ENCODE data around the gene COL23A1. TPM values are rescaled to one million over a fixed set of nuclear protein-coding genes. Genes with fewer than 3 reads are reported as not detected.

COL23A1 gene
- total RNA-seq, 1 experiment from 2014 or later: not detected

DNA sequence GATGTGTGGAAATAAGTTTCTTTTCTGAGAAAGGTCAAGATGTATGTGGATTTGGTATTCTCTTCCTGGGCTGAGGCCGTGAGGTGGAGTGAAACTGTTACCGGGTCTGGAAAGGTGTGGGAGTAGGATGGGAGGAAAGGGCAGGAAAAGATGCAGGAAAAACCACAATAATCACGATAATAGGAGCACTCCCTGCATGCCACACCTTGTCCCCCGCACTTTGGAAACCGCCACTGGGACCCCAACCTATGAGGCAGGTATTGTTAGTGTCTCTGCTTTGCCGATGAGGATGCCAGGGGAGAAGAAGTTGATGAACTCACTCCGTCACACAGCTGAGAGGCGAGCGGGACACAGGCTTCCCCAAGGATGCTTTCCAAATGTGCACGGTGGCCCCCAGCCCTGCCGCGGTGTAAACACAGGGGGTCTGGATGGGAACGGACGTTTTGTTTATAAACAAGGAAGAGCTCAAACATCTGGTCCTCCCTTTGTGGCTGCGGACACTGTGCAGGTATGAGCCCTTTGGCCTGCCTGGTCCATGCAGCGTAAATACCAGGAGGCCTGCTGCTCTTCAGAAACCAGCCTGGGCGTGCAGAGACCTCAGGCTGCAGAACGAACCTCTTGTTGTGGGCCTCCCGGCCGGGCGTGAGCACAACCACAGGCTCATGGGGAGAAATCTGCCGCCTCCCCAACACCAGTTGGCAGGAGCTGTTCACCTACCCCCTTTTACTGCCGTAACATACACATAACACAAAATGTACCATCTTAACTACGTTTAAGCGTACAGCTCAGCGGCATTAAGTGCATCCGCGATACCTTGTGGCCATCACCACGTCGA lies 126.7 kb downstream of the COL23A1 start:
- H3K27ac Mint-ChIP-seq (ENCODE audit: unreplicated experiment): no peak overlapping the region
- H3K36me3 Mint-ChIP-seq (ENCODE audit: insufficient read depth, unreplicated experiment): no peaks in the 10 kb centered on the region
- DNase-seq: no peak
- CTCF ChIA-PET: interaction anchor here (0.6 kb wide), 1 partner anchor 12 kb away, joined by 4 read pairs; no protein-coding TSS in a partner anchor
- H3K27me3 Mint-ChIP-seq (ENCODE audit: unreplicated experiment): peaks cover 17% of the 10 kb centered on the region
- intact Hi-C loops (cut with micrococcal nuclease; ENCODE audit: unreplicated experiment): no loop called here
- H3K4me1 Mint-ChIP-seq (ENCODE audit: low read depth, unreplicated experiment): no peaks in the 10 kb centered on the region
- H3K4me3 Mint-ChIP-seq (ENCODE audit: low read depth, unreplicated experiment): no peak overlapping the region
- TF ChIP-seq, protein P1, sequence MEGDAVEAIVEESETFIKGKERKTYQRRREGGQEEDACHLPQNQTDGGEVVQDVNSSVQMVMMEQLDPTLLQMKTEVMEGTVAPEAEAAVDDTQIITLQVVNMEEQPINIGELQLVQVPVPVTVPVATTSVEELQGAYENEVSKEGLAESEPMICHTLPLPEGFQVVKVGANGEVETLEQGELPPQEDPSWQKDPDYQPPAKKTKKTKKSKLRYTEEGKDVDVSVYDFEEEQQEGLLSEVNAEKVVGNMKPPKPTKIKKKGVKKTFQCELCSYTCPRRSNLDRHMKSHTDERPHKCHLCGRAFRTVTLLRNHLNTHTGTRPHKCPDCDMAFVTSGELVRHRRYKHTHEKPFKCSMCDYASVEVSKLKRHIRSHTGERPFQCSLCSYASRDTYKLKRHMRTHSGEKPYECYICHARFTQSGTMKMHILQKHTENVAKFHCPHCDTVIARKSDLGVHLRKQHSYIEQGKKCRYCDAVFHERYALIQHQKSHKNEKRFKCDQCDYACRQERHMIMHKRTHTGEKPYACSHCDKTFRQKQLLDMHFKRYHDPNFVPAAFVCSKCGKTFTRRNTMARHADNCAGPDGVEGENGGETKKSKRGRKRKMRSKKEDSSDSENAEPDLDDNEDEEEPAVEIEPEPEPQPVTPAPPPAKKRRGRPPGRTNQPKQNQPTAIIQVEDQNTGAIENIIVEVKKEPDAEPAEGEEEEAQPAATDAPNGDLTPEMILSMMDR (IDR thresholded peaks at IDR 0.05; ENCODE audit: unreplicated experiment): no peak
- H3K9me3 Mint-ChIP-seq (ENCODE audit: low read depth, unreplicated experiment): peaks cover 12% of the 10 kb centered on the region
- no TSS peak for BruUV-seq (replicated peaks)

DNA sequence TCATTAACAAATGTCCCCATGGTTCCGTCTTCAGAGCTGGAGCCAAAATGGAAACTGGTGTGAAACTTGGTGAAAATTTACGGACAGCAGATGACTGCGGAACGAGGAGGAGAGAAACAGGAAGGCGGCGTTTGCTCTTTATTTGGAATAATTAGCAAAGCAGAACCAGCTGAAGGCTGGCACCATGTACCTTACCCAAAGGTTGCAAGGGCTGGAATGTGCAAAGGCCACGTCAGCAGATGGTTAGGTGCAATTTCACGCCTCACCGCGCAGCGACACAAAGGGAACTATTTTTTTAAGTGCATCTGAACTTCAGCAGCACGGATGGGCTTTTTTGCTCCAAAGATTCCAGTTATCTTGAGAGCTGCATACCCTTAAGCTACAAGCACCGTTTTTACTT lies 127.4 kb downstream of the COL23A1 start:
- CTCF ChIA-PET: interaction anchor here (0.6 kb wide), 1 partner anchor 12 kb away, joined by 4 read pairs; no protein-coding TSS in a partner anchor
- peaks cover 12% of the 10 kb centered on the region for H3K9me3 Mint-ChIP-seq (ENCODE audit: low read depth, unreplicated experiment)
- peaks cover 14% of the 10 kb centered on the region for H3K27me3 Mint-ChIP-seq (ENCODE audit: unreplicated experiment)
- no peak overlapping the region for H3K27ac Mint-ChIP-seq (ENCODE audit: unreplicated experiment)
- no peaks in the 10 kb centered on the region for H3K4me1 Mint-ChIP-seq (ENCODE audit: low read depth, unreplicated experiment)
- H3K4me3 Mint-ChIP-seq (ENCODE audit: low read depth, unreplicated experiment): no peak overlapping the region
- TF ChIP-seq, protein P1 (IDR thresholded peaks at IDR 0.05; ENCODE audit: unreplicated experiment): no peak
- no peak for DNase-seq
- H3K36me3 Mint-ChIP-seq (ENCODE audit: insufficient read depth, unreplicated experiment): no peaks in the 10 kb centered on the region
- intact Hi-C loops (cut with micrococcal nuclease; ENCODE audit: unreplicated experiment): no loop called here
- BruUV-seq (replicated peaks): no TSS peak

DNA sequence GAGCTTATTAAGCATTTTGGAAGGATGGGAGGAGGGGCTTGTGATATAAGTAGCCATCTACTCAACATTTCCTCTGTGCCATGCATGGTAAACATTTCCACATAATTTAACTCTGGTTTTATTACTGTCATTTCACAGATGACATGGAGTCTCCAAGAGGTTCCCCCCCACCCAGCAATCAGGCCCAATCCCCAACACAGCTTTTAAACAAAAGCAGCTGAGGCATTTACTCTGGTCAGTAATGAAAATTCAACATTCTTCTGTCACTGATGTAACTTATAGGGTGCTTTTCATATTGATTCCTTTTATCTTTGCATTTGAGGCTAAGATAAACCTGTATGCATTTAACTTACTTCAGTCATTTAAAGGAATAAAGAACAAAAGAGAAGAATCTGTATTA lies 128.1 kb downstream of the COL23A1 start:
- CTCF ChIA-PET: interaction anchor here (0.6 kb wide), 1 partner anchor 1782 kb away, joined by 3 read pairs; no protein-coding TSS in a partner anchor
- H3K27ac Mint-ChIP-seq (ENCODE audit: unreplicated experiment): no peak overlapping the region

DNA sequence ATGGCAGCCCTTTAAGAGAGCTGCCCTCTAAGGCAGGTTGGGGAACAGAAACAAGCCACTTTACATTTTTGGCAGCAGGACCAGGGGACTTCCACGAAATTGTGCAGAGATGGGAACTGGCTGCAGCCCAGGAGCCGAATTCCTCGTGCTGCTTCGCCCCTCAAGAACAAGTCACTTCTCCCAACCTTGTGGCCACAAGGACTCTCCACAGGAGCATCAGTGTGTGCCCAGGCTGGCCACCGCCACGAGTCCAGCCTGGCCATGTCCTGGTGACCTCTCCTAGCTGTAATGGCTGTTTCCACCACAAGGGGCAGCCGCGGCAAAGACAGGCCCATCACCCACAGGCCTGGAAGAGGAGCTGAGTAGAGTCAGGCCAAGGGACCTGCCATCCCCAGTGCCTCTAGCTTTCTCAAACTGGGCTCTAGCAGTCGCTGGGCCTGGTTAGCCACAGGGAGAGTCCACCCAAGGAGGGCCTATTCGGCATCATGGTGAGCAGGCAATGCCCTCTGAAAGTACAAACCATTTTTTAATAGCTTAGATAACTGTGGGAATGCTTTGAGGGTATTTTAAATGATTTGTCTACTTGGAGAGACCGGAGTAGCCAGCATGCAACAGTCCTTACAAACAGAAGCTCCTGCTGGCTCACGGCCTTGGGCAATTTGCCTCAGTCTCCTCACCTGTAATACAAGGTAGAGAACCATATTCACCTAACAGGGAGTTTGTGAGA lies 129.0 kb downstream of the COL23A1 start:
- peak; percentile 75 for DNase-seq
- no peaks in the 10 kb centered on the region for H3K27me3 Mint-ChIP-seq (ENCODE audit: unreplicated experiment)
- no peak overlapping the region for H3K27ac Mint-ChIP-seq (ENCODE audit: unreplicated experiment)
- TF ChIP-seq, protein P1 (IDR thresholded peaks at IDR 0.05; ENCODE audit: unreplicated experiment): peak; percentile 47
- CTCF ChIA-PET: interaction anchor here (0.7 to 0.8 kb wide), 2 partner anchors 9 to 215 kb away, joined by 3 read pairs; no protein-coding TSS in a partner anchor
- H3K4me1 Mint-ChIP-seq (ENCODE audit: low read depth, unreplicated experiment): no peaks in the 10 kb centered on the region
- no peak overlapping the region for H3K4me3 Mint-ChIP-seq (ENCODE audit: low read depth, unreplicated experiment)
- no peaks in the 10 kb centered on the region for H3K36me3 Mint-ChIP-seq (ENCODE audit: insufficient read depth, unreplicated experiment)
- BruUV-seq (replicated peaks): no TSS peak
- peaks cover 12% of the 10 kb centered on the region for H3K9me3 Mint-ChIP-seq (ENCODE audit: low read depth, unreplicated experiment)
- intact Hi-C loops (cut with micrococcal nuclease; ENCODE audit: unreplicated experiment): no loop called here

More for the DNA sequence above, 128.1 kb downstream of the COL23A1 start:
- H3K4me3 Mint-ChIP-seq (ENCODE audit: low read depth, unreplicated experiment): no peak overlapping the region
- peaks cover 7% of the 10 kb centered on the region for H3K27me3 Mint-ChIP-seq (ENCODE audit: unreplicated experiment)
- H3K9me3 Mint-ChIP-seq (ENCODE audit: low read depth, unreplicated experiment): peaks cover 12% of the 10 kb centered on the region
- TF ChIP-seq, protein P1 (IDR thresholded peaks at IDR 0.05; ENCODE audit: unreplicated experiment): no peak
- intact Hi-C loops (cut with micrococcal nuclease; ENCODE audit: unreplicated experiment): no loop called here
- H3K4me1 Mint-ChIP-seq (ENCODE audit: low read depth, unreplicated experiment): no peaks in the 10 kb centered on the region
- H3K36me3 Mint-ChIP-seq (ENCODE audit: insufficient read depth, unreplicated experiment): no peaks in the 10 kb centered on the region
- no TSS peak for BruUV-seq (replicated peaks)
- no peak for DNase-seq
